HCT116 (cell line): ENCODE data around the gene DNAJC16. TPM values are rescaled to one million over a fixed set of nuclear protein-coding genes. Genes with fewer than 3 reads are reported as not detected.

ENCODE experiments used
- ATAC-seq: fragments of 200-7000 bp; cut with Tn5 transposase; 2 replicates; pipeline ENCODE4 v1.9.1; 2020; ENCODE audit warnings: mild to moderate bottlenecking, moderate library complexity
- BruUV-seq: library from RNA; stranded (reverse); fragments of 400-500 nt; replicated peaks from 2 replicates; lab custom pipeline; 2021; lab: Mats Ljungman, UMichigan
- CTCF ChIA-PET: fragments of 300-600 bp; sonication (Branson Sonifier 250); formaldehyde crosslinking; loops from one replicate; lab custom pipeline; 2021; ENCODE audit warnings: antibody characterized with exemption; lab: Charles Lee
- POLR2A ChIA-PET: fragments of 300-600, 350-600 bp; sonication (Branson Sonifier 250); formaldehyde crosslinking; loops from one replicate; lab custom pipeline; 2021; ENCODE audit warnings: antibody characterized with exemption; lab: Charles Lee
- RAD21 ChIA-PET, 2 experiments: fragments of 300-600 bp; sonication (Branson Sonifier 250); formaldehyde crosslinking; loops; one replicate each; lab custom pipeline; 2023; ENCODE audit warnings: low total read pairs in 2 of 2; ENCODE audit not compliant: uncharacterized antibody in 2 of 2, unreplicated experiment in 2 of 2, low non-redundant PET in 1 of 2; lab: Charles Lee
- DNase-seq: peaks from one replicate; pipeline ENCODE4 v3.0.0-alpha.2; 2010; ENCODE audit warnings: low read depth, low spot score
- H2AFZ ChIP-seq: fragments of 200-600 bp; shearing (Covaris generic), sonication (generic); 2 replicates; pipeline ENCODE4 v1.6.1; 2017; ENCODE audit warnings: low read depth, mixed run types, mixed read lengths, antibody characterized with exemption, low read length; ENCODE audit not compliant: poor library complexity, severe bottlenecking
- H3K27ac ChIP-seq: 2 replicates; pipeline ENCODE4 v1.5.1; 2012; ENCODE audit warnings: low read depth, low read length
- H3K27me3 ChIP-seq: fragments of 200-600 bp; sonication (generic); 2 replicates; pipeline ENCODE4 v1.6.1; 2016; ENCODE audit warnings: mixed run types, low read length, mixed read lengths; ENCODE audit not compliant: insufficient read depth
- H3K36me3 ChIP-seq, 2 experiments: fragments of 200-500 bp in 1 of 2; fragments of 200-600 bp in 1 of 2; sonication (Bioruptor generic) in 1 of 2; sonication (generic) in 1 of 2; 2 replicates each; pipeline versions ENCODE4 v1.5.1 to v1.6.1; 2014 to 2016; ENCODE audit warnings: low read length in 2 of 2, inconsistent platforms in 1 of 2, mixed read lengths in 1 of 2, mixed run types in 1 of 2; ENCODE audit not compliant: insufficient read depth in 2 of 2, control insufficient read depth in 1 of 2
- H3K4me1 ChIP-seq, 2 experiments: fragments of 200-600 bp in 1 of 2; sonication (generic) in 1 of 2; 2 replicates each; pipeline versions ENCODE4 v1.5.1 to v1.6.1; 2012 to 2017; ENCODE audit warnings: low read length in 2 of 2, inconsistent platforms in 1 of 2, mild to moderate bottlenecking in 1 of 2, mixed read lengths in 1 of 2, mixed run types in 1 of 2, moderate library complexity in 1 of 2; ENCODE audit not compliant: insufficient read depth in 2 of 2, control insufficient read depth in 1 of 2
- H3K4me2 ChIP-seq: fragments of 200-600 bp; sonication (generic); 2 replicates; pipeline ENCODE4 v1.6.1; 2017; ENCODE audit warnings: mixed run types, low read length, mixed read lengths
- H3K4me3 ChIP-seq, 2 experiments: fragments of 200-600 bp in 1 of 2; sonication (generic) in 1 of 2; replicated peaks in 1 of 2; 2 replicates each; pipeline ENCODE4 v1.5.1; 2011 to 2016; ENCODE audit warnings: low read length in 2 of 2, control low read depth in 1 of 2, low read depth in 1 of 2, mild to moderate bottlenecking in 1 of 2, mixed read lengths in 1 of 2, mixed run types in 1 of 2
- H3K79me2 ChIP-seq: fragments of 200-600 bp; sonication (generic); 2 replicates; pipeline ENCODE4 v1.6.1; 2017; ENCODE audit warnings: mild to moderate bottlenecking, mixed run types, low read length, moderate library complexity, mixed read lengths; ENCODE audit not compliant: insufficient read depth
- H3K9ac ChIP-seq: fragments of 200-600 bp; sonication (generic); 2 replicates; pipeline ENCODE4 v1.6.1; 2016; ENCODE audit warnings: low read length, mixed read lengths
- H3K9me2 ChIP-seq: fragments of 200-600 bp; sonication (generic), shearing (Covaris generic); 2 replicates; pipeline ENCODE4 v1.6.1; 2017; ENCODE audit warnings: mixed run types, mild to moderate bottlenecking, moderate library complexity; ENCODE audit not compliant: insufficient read depth
- H3K9me3 ChIP-seq, 2 experiments: fragments of 200-500 bp in 1 of 2; fragments of 200-600 bp in 1 of 2; sonication (Bioruptor generic) in 1 of 2; sonication (generic) in 1 of 2; 2 replicates each; pipeline ENCODE4 v1.6.1; 2014 to 2017; ENCODE audit warnings: low read length in 2 of 2, mixed read lengths in 2 of 2, inconsistent platforms in 1 of 2, low read depth in 1 of 2, mild to moderate bottlenecking in 1 of 2, mixed run types in 1 of 2, moderate library complexity in 1 of 2; ENCODE audit not compliant: control insufficient read depth in 1 of 2, insufficient read depth in 1 of 2
- H4K20me1 ChIP-seq: fragments of 200-600 bp; sonication (generic), shearing (Covaris generic); 2 replicates; pipeline ENCODE4 v1.6.1; 2017; ENCODE audit warnings: mixed run types, mild to moderate bottlenecking, moderate library complexity; ENCODE audit not compliant: insufficient read depth
- CBX3 ChIP-seq: IDR thresholded peaks from 2 replicates; pipeline ENCODE4 v1.6.1; 2012; ENCODE audit warnings: low read depth
- EGR1 ChIP-seq: IDR thresholded peaks from 2 replicates; pipeline ENCODE4 v1.6.1; 2012; ENCODE audit warnings: low read depth
- ELF1 ChIP-seq: IDR thresholded peaks from 2 replicates; pipeline ENCODE4 v1.6.1; 2012; ENCODE audit warnings: low read depth, borderline replicate concordance
- EZH2 ChIP-seq: fragments of 200-600 bp; sonication (generic); IDR thresholded peaks from 2 replicates; pipeline ENCODE4 v1.6.1; 2017; ENCODE audit warnings: antibody characterized with exemption, mixed run types
- EZH2phosphoT487 ChIP-seq: fragments of 200-600 bp; IDR thresholded peaks from 2 replicates; pipeline ENCODE4 v1.6.1; 2018; ENCODE audit warnings: antibody characterized with exemption, borderline replicate concordance
- JUND ChIP-seq: IDR thresholded peaks from 2 replicates; pipeline ENCODE4 v1.6.1; 2012
- POLR2A ChIP-seq: IDR thresholded peaks from 2 replicates; pipeline ENCODE4 v1.7.0; 2011; ENCODE audit warnings: borderline replicate concordance; ENCODE audit not compliant: insufficient read depth, insufficient read length; ENCODE audit errors: extremely low read depth
- RAD21 ChIP-seq: IDR thresholded peaks from 2 replicates; pipeline ENCODE4 v1.6.1; 2012; ENCODE audit warnings: low read depth, mild to moderate bottlenecking
- SIN3A ChIP-seq: IDR thresholded peaks from 2 replicates; pipeline ENCODE4 v1.6.1; 2012; ENCODE audit warnings: low read depth
- SP1 ChIP-seq: IDR thresholded peaks from 2 replicates; pipeline ENCODE4 v1.6.1; 2012; ENCODE audit warnings: low read depth
- SRF ChIP-seq: IDR thresholded peaks from 2 replicates; pipeline ENCODE4 v1.6.1; 2012; ENCODE audit warnings: low read depth
- TCF7L2 ChIP-seq: IDR thresholded peaks from 2 replicates; pipeline ENCODE4 v1.7.0; 2011; ENCODE audit warnings: borderline replicate concordance, inconsistent platforms; ENCODE audit not compliant: insufficient read depth, insufficient read length; ENCODE audit errors: extremely low read depth
- ZNF274 ChIP-seq: fragments of 200-500 bp; sonication (Bioruptor generic); IDR thresholded peaks from 2 replicates; pipeline ENCODE4 v1.6.1; 2014; ENCODE audit warnings: mild to moderate bottlenecking, low read depth, low read length, inconsistent platforms
- intact Hi-C: fragments of 100-400 bp; cut with micrococcal nuclease; formaldehyde crosslinking; loops from 2 replicates; pipeline ENCODE4 v1.10.0; 2022
- total RNA-seq: library from RNA; stranded (reverse); gene quantifications from one replicate; pipeline ENCODE4 v1.2.1, GENCODE V29; 2021; ENCODE audit not compliant: unreplicated experiment
- TF ChIP-seq, protein P1 (sequence below): IDR thresholded peaks from 2 replicates; pipeline ENCODE4 v1.6.1; 2012
- TF ChIP-seq, protein P2 (sequence below): IDR thresholded peaks from 2 replicates; pipeline ENCODE4 v1.6.1; 2012; ENCODE audit warnings: low read depth
- TF ChIP-seq, protein P3 (sequence below), 3 experiments: fragments of 200-600 bp in 1 of 3; sonication (generic) in 1 of 3; IDR thresholded peaks in 2 of 3; conservative IDR thresholded peaks in 1 of 3; 2 replicates each; pipeline ENCODE4 v1.5.1; 2012 to 2017; ENCODE audit warnings: low read depth in 2 of 3, low read length in 2 of 3, antibody characterized with exemption in 1 of 3, borderline replicate concordance in 1 of 3, control low read depth in 1 of 3, mild to moderate bottlenecking in 1 of 3, mixed read lengths in 1 of 3, mixed run types in 1 of 3, moderate library complexity in 1 of 3; ENCODE audit not compliant: insufficient read depth in 1 of 3

Gene DNAJC16
- total RNA-seq, 1 experiment from 2014 or later, result 20.6 TPM

DNA sequence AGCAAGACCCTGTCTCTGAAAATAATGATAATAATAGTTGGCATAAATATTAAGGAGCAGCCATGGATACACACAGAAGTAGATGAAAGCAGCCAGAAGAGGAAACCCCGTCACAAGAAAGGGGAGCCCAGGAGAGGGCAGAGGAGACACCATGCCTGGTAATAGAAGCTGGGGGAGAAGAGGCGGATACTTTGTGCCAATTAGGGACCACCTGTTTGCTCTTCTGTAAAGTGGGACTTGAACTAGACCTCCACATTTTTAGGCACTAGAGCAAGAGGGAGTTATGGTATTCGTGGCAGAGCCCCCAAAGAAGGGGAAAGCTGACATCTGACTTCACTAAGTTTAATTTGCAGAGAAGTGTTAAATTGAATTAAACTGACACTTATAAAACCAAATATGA is 38.3 kb upstream of the DNAJC16 start:
- ChIA-PET POLR2A (no interaction called here), CTCF (no interaction called here), RAD21 (no interaction called here)
- TF ChIP-seq EZH2phosphoT487 (no peak), EGR1 (no peak), SP1 (no peak), SRF (no peak), RAD21 (no peak), JUND (no peak), TCF7L2 (no peak), EZH2 (no peak), ZNF274 (no peak), ELF1 (no peak), CBX3 (no peak), SIN3A (no peak), POLR2A (no peak)
- TF ChIP-seq, protein P1, sequence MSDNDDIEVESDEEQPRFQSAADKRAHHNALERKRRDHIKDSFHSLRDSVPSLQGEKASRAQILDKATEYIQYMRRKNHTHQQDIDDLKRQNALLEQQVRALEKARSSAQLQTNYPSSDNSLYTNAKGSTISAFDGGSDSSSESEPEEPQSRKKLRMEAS, result no peak
- TF ChIP-seq, protein P2, sequence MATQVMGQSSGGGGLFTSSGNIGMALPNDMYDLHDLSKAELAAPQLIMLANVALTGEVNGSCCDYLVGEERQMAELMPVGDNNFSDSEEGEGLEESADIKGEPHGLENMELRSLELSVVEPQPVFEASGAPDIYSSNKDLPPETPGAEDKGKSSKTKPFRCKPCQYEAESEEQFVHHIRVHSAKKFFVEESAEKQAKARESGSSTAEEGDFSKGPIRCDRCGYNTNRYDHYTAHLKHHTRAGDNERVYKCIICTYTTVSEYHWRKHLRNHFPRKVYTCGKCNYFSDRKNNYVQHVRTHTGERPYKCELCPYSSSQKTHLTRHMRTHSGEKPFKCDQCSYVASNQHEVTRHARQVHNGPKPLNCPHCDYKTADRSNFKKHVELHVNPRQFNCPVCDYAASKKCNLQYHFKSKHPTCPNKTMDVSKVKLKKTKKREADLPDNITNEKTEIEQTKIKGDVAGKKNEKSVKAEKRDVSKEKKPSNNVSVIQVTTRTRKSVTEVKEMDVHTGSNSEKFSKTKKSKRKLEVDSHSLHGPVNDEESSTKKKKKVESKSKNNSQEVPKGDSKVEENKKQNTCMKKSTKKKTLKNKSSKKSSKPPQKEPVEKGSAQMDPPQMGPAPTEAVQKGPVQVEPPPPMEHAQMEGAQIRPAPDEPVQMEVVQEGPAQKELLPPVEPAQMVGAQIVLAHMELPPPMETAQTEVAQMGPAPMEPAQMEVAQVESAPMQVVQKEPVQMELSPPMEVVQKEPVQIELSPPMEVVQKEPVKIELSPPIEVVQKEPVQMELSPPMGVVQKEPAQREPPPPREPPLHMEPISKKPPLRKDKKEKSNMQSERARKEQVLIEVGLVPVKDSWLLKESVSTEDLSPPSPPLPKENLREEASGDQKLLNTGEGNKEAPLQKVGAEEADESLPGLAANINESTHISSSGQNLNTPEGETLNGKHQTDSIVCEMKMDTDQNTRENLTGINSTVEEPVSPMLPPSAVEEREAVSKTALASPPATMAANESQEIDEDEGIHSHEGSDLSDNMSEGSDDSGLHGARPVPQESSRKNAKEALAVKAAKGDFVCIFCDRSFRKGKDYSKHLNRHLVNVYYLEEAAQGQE, result no peak
- TF ChIP-seq, protein P3, sequence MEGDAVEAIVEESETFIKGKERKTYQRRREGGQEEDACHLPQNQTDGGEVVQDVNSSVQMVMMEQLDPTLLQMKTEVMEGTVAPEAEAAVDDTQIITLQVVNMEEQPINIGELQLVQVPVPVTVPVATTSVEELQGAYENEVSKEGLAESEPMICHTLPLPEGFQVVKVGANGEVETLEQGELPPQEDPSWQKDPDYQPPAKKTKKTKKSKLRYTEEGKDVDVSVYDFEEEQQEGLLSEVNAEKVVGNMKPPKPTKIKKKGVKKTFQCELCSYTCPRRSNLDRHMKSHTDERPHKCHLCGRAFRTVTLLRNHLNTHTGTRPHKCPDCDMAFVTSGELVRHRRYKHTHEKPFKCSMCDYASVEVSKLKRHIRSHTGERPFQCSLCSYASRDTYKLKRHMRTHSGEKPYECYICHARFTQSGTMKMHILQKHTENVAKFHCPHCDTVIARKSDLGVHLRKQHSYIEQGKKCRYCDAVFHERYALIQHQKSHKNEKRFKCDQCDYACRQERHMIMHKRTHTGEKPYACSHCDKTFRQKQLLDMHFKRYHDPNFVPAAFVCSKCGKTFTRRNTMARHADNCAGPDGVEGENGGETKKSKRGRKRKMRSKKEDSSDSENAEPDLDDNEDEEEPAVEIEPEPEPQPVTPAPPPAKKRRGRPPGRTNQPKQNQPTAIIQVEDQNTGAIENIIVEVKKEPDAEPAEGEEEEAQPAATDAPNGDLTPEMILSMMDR (IDR thresholded peaks at IDR 0.05 in 2 of 3, conservative IDR thresholded peaks at IDR 0.05 in 1 of 3; ENCODE audit: borderline replicate concordance in 1 of 3, insufficient read depth in 1 of 3, low read depth in 2 of 3, low read length in 2 of 3), result no peak
- intact Hi-C loops, result no loop called here
- Histone ChIP-seq H4K20me1 (no peaks in the 10 kb centered on the region), H3K9me3 (no peaks in the 10 kb centered on the region), H3K4me3 (no peak overlapping the region), H3K27me3 (no peaks in the 10 kb centered on the region), H3K36me3 (no peaks in the 10 kb centered on the region), H2AFZ (no peak overlapping the region), H3K4me1 (no peaks in the 10 kb centered on the region), H3K9ac (no peak overlapping the region), H3K79me2 (no peaks in the 10 kb centered on the region), H3K4me2 (no peak overlapping the region), H3K27ac (no peak overlapping the region), H3K9me2 (no peaks in the 10 kb centered on the region)
- ATAC-seq (no peak), DNase-seq (no peak)
- no TSS peak for BruUV-seq
